Activated CD4-positive, alpha-beta T cell treated with anti-CD3 and anti-CD28 coated beads, Interleukin-2, Interleukin-6, amounts not matched to agents 100 ng/mL and 50 ng/mL, durations not matched to agents 16 hours and 8 hours (primary cell): ENCODE results near the gene MACROD2.

Source experiments
- DNase-seq: peaks from one replicate; pipeline ENCODE4 v3.0.0-alpha.2; 2020

MACROD2 gene

GRCh38 chr20:14932040-14932439, 936.7 kb downstream of the MACROD2 start:
- no peak for DNase-seq

DNA sequence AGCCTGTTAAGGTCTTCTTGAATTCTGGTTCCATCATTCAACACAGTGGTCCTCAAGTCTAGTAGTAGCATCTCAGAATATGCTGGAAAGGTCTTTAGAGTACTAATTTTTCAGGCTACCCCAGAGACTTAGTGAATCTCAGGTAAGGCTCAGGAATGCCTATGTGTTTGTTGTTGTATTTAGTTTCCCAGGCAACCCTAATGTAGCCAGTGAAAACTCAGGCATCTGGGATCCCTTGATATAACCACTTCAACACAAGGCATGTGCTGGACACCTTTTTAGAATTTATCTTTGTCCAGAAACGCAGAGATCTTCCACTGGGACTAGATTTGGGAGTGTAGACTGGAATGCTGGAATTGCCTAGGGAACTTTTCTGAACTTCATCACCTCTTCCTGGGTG, 940.0 kb downstream of the MACROD2 start:
- DNase-seq: no peak

- DNase-seq: no peak
Measured at GRCh38 chr20:14937021-14937420, 941.7 kb downstream of the MACROD2 start.

GRCh38 chr20:14937846-14938245, 942.5 kb downstream of the MACROD2 start:
- DNase-seq: no peak

DNA sequence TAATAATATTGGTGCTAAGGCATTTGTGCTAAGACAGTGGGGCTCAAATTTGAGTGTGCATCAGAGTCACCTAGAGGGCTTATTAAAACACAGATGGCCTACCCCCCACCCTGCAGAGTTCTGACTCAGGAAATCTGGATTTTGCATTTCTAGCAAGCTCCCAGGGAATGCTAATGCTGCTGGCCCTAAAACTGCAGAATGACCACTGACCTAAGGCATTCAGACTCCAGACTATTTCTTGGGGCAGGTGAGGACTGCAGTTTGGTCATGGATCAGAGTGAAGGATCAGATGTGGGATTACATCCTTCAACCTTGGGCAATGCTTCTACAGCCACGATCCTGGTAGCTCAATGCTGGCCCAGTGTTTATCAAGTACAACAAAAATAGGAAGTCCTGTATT, 952.2 kb downstream of the MACROD2 start:
- no peak for DNase-seq

DNA sequence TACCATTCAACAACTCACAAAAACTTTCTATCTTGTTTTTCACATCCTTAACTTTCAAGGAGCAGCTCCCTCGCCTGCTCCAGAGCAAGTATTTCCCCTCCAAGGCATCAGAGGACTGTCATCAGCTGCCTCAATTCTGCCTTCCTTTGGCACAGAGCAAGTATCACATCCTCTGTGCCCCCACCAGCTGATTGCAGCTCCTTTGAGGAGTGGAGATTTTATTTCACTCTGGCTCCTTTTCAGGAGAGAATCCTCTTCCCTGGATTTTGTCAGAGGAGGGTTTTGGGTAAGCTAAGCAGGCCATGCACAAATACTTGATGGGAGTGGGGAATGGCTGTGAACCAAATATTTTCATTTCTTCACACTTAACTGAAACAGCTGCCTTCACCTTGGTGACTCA, 952.6 kb downstream of the MACROD2 start:
- no peak for DNase-seq

DNA sequence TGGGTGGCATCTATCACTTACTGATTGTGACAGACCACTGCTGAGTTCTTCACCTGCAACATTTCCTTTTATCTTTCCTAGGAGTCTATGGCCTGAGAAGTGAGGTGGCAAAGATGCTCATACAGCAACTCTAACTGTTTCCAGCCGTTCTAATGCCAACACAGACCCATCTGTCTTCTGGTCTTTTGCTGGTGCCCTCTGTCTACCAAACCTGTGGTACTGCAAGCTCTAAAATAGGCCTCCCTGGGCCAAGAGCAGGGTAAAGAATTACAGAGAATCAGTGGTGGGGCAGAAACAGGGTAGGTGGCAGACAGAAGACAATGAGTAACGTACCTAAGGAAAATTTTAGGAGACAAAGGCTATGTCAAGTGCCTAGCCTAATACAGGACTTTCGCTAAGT, 953.1 kb downstream of the MACROD2 start:
- no peak for DNase-seq

GRCh38 chr20:14950633-14951032, 955.3 kb downstream of the MACROD2 start:
- no peak for DNase-seq

DNA sequence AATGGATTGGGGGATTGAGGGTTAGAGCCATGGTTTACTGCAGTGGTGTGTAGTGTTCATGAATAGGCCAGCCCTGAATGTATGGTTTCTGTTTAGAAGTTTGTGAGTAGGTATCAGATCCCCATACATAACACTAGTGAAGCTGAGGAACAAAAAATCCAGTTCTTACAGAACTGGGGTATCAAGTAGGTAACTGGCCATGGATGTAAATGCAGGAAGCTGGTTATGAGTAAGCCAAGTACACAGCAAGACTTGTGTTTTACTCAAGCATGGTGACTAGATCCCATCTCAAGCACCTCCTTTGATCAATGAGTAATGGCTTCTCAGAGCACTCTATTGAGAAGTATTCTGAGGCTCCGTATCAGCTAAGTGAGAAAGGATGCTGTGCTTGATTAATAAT, 955.8 kb downstream of the MACROD2 start:
- no peak for DNase-seq

DNA sequence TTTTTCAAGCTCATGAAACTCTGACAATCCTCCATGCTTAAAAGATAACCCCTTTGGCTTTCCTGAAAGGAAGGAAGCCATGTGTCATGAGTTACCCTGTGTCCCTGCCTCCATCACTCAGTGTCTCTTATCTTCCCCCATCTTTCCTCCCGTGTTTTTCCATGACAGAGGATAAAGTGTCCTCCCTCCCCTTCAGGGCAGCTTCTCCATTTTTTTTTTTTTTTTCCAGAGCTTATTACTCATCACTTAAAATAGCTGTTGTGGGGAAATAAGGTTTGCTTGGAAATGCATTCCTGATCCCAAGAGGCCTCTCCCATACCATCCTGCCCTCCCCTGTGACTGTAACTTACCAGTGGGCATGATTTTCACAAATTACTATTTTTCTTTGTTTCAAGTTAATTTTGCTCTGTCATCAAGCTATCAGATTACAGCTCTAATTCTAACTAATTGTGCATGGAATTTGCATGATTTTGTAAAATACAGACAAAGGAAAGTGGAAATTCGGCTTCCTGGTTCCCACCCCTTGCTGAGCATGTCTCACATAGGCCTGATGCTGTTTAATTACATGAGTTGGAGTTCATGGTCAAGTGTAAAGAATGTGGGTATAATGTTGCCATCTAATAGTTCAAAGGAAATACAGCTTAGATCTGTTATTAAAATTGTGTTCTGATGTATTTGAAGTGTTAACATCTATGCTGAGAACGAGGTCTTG, 956.5 kb downstream of the MACROD2 start:
- no peak for DNase-seq

DNA sequence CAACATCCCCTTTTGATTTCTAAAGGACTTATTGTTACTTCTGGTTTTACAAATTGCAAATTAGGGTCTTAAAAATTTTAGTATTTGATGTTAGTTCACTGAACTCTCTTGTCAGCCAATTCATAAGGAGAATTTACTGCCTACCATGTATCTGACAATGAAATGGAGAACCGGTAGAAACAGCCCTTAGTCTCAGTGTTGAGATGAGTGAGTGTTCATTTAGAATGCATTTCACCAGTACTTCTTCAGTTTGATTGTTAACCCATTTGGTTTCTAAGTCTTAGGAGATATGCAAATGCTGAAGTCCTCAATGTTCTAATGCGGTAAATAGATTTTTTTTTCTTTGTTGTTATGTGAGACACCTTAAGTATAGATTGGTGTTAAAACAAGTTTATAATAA, 958.4 kb downstream of the MACROD2 start:
- DNase-seq: no peak

- no peak for DNase-seq
Measured at GRCh38 chr20:14955399-14955798, 960.1 kb downstream of the MACROD2 start.

- DNase-seq: no peak
Measured at GRCh38 chr20:14956026-14956425, 960.7 kb downstream of the MACROD2 start.

- DNase-seq: no peak
Measured at GRCh38 chr20:14956538-14956937, 961.2 kb downstream of the MACROD2 start.

DNA sequence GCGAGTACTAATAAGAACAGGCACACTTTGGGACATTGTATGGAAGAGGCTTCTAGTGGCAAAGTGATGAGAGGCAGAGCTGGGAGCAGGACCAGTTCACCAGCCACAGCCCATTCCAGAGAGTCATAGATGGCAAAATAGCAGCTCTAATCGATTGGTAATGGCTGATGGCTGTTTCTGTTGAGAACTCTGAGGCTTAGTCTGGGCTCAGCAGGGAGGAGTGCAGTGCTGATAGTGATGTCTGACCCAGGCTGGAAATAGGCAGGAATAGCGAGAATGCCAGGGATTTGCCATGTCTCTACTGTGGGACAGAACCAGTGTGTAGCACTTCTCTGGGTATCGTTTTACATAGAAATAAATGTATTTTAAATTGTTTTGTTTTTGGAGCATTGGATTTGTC, 962.1 kb downstream of the MACROD2 start:
- DNase-seq: no peak

DNA sequence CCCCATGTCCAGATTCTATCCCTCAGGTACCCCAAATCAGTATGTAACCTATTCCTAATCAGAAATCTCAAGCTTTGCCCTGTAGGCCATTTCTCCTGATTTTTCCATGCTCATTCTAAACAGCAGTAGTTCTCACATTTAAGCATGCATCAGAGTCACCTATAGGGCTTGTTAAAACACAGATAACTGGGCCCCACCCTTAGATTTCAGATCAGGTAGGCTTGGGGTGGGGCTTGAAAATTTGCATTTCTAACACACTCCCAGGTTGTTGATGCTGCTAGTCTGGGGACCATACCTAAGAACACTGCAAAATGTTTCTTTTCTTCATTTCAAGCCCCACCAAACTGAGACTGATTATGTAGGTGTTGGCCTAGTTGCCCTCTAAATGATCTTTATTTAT, 963.3 kb downstream of the MACROD2 start:
- DNase-seq: no peak

- DNase-seq: no peak
Measured at GRCh38 chr20:14959506-14960475, 964.5 kb downstream of the MACROD2 start.

DNA sequence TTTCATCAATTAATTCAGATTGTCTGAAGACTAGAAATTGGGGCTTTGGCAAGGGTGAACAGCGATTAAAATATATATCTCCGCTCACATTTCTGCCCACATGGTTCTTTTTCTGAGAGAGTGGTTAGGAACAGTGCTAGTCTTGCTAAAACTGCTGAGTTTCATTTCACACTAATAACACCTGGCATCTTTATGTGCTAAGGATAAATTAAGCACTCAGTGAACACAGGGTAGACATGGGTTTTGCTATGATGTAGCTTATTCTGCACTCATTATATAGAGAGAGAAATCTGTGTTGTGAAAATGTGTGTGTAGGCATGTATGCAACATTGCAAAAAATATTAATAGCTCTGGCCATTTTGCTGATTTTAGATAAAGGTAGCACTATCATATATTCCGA, 965.5 kb downstream of the MACROD2 start:
- no peak for DNase-seq

DNA sequence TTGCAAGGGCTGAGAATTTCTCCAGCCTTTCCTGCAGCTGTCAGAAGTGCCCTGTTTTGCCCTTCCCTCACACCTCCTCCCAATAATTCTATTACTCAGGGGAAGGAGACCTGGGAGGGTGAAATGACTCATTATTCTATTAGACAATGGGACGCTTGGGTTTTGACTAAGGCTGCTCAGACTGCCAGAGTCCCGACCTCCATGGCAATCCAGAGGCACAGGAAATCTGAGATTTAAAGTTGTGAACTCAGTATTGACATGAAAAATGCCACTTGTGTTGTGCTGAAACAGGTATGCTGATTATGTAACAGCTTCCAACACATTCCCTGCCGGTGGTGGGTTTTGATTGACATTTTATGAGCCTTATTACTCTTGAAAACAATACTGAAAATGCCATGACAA, 967.9 kb downstream of the MACROD2 start:
- DNase-seq: no peak

- DNase-seq: no peak
Measured at GRCh38 chr20:14966203-14966602, 970.9 kb downstream of the MACROD2 start.

GRCh38 chr20:14966808-14967207, 971.5 kb downstream of the MACROD2 start:
- no peak for DNase-seq

DNA sequence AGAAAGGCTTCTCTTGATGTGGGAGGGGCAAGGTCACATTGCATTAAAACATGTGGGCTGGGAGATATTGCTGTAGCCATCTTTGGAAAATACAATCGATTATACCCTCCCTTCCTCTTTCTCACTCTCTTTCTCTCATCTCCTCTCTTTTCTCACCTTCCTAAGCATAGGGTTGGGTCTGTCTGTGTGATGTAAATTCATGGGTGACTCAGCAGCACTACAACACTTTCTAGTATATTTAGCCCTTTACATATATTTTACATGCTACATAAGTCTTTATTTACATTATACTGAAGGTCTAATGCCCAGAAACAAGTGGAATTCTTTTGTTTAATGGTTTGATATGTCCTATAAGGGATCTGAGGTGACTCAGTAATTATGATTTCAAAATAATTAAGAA, 976.9 kb downstream of the MACROD2 start:
- no peak for DNase-seq

- no peak for DNase-seq
Measured at GRCh38 chr20:14972690-14973089, 977.4 kb downstream of the MACROD2 start.

GRCh38 chr20:14979453-14979986, 984.2 kb downstream of the MACROD2 start:
- no peak for DNase-seq
